Ectodermal cell (in vitro differentiated cells): Measurements from ENCODE around the gene DPYD.

Source experiments
- H3K27ac ChIP-seq: 2 replicates; pipeline ENCODE4 v1.7.0; 2013; ENCODE audit warnings: mild to moderate bottlenecking, low read depth, low read length; ENCODE audit not compliant: insufficient read depth, poor library complexity, severe bottlenecking
- H3K27me3 ChIP-seq: 2 replicates; pipeline ENCODE4 v1.7.0; 2013; ENCODE audit warnings: mild to moderate bottlenecking, low read length; ENCODE audit not compliant: insufficient read depth, control insufficient read depth, poor library complexity, severe bottlenecking
- H3K36me3 ChIP-seq: one replicate; pipeline ENCODE4 v1.7.0; 2013; ENCODE audit warnings: low read length; ENCODE audit not compliant: control insufficient read depth, insufficient read depth
- H3K4me1 ChIP-seq: one replicate; pipeline ENCODE4 v1.7.0; 2013; ENCODE audit warnings: low read length; ENCODE audit not compliant: control insufficient read depth, insufficient read depth
- H3K4me3 ChIP-seq: 2 replicates; pipeline ENCODE4 v1.7.0; 2013; ENCODE audit warnings: low read depth, low read length, control low read depth; ENCODE audit not compliant: insufficient read depth
- H3K9me3 ChIP-seq: 2 replicates; pipeline ENCODE4 v1.7.0; 2013; ENCODE audit warnings: mild to moderate bottlenecking, low read length, moderate library complexity; ENCODE audit not compliant: control insufficient read depth
- WGBS, 2 experiments: methylation state at CpG; one replicate each; pipeline ENCODE4 v1.1.7; 2013; ENCODE audit warnings: missing lambda C conversion rate in 2 of 2; 5-methylcytosine and 5-hydroxymethylcytosine counted together

DPYD gene

GRCh38 chr1:97646071-97646470 lies 274.8 kb downstream of the DPYD start:
- H3K27me3 ChIP-seq: no peaks in the 10 kb centered on the region
- no peak overlapping the region for H3K27ac ChIP-seq
- H3K4me3 ChIP-seq: no peak overlapping the region
- no peaks in the 10 kb centered on the region for H3K36me3 ChIP-seq
- no peaks in the 10 kb centered on the region for H3K9me3 ChIP-seq
- H3K4me1 ChIP-seq: no peaks in the 10 kb centered on the region
- no CpG with 5 or more reads among the region's 1 CpG for WGBS, 2 experiments

- Histone ChIP-seq H3K27me3 (no peaks in the 10 kb centered on the region), H3K4me1 (no peaks in the 10 kb centered on the region), H3K4me3 (no peak overlapping the region), H3K36me3 (no peaks in the 10 kb centered on the region), H3K9me3 (no peaks in the 10 kb centered on the region), H3K27ac (no peak overlapping the region)
Observed at GRCh38 chr1:97640677-97641076, 280.2 kb downstream of the DPYD start.

GRCh38 chr1:97636941-97637340 lies 283.9 kb downstream of the DPYD start:
- H3K4me3 ChIP-seq: no peak overlapping the region
- no peaks in the 10 kb centered on the region for H3K27me3 ChIP-seq
- no peak overlapping the region for H3K27ac ChIP-seq
- no peaks in the 10 kb centered on the region for H3K36me3 ChIP-seq
- H3K9me3 ChIP-seq: no peaks in the 10 kb centered on the region
- H3K4me1 ChIP-seq: no peaks in the 10 kb centered on the region

- no peak overlapping the region for H3K27ac ChIP-seq
- peaks cover 10% of the 10 kb centered on the region for H3K4me1 ChIP-seq
- WGBS, 2 experiments: 90 to 98% methylated on average over 2 of the region's 2 CpGs
- no peaks in the 10 kb centered on the region for H3K9me3 ChIP-seq
- H3K4me3 ChIP-seq: no peak overlapping the region
- H3K36me3 ChIP-seq: no peaks in the 10 kb centered on the region
- H3K27me3 ChIP-seq: no peaks in the 10 kb centered on the region
Observed at GRCh38 chr1:97634758-97635157, 286.1 kb downstream of the DPYD start.

- H3K4me1 ChIP-seq: peaks cover 10% of the 10 kb centered on the region
- no peaks in the 10 kb centered on the region for H3K36me3 ChIP-seq
- H3K4me3 ChIP-seq: no peak overlapping the region
- H3K27me3 ChIP-seq: no peaks in the 10 kb centered on the region
- H3K27ac ChIP-seq: no peak overlapping the region
- H3K9me3 ChIP-seq: no peaks in the 10 kb centered on the region
- 84 to 93% methylated on average over 1 to 2 of the region's 2 CpGs for WGBS, 2 experiments
Observed at GRCh38 chr1:97632776-97633175, 288.1 kb downstream of the DPYD start.

GRCh38 chr1:97632075-97632474 lies 288.8 kb downstream of the DPYD start:
- Histone ChIP-seq H3K4me3 (no peak overlapping the region), H3K9me3 (no peaks in the 10 kb centered on the region), H3K36me3 (no peaks in the 10 kb centered on the region), H3K27ac (no peak overlapping the region), H3K4me1 (peaks cover 10% of the 10 kb centered on the region), H3K27me3 (no peaks in the 10 kb centered on the region)
- 95 to 96% methylated on average over 4 of the region's 4 CpGs for WGBS, 2 experiments

- H3K27ac ChIP-seq: no peak overlapping the region
- 82 to 85% methylated on average over 3 of the region's 3 CpGs for WGBS, 2 experiments
- no peaks in the 10 kb centered on the region for H3K27me3 ChIP-seq
- no peaks in the 10 kb centered on the region for H3K36me3 ChIP-seq
- no peak overlapping the region for H3K4me3 ChIP-seq
- H3K4me1 ChIP-seq: peaks cover 10% of the 10 kb centered on the region
- H3K9me3 ChIP-seq: no peaks in the 10 kb centered on the region
Observed at GRCh38 chr1:97630948-97631347, 289.9 kb downstream of the DPYD start.

GRCh38 chr1:97630281-97630680 lies 290.6 kb downstream of the DPYD start:
- Histone ChIP-seq H3K27me3 (no peaks in the 10 kb centered on the region), H3K4me1 (peaks cover 10% of the 10 kb centered on the region), H3K27ac (no peak overlapping the region), H3K4me3 (no peak overlapping the region), H3K9me3 (no peaks in the 10 kb centered on the region), H3K36me3 (no peaks in the 10 kb centered on the region)
- 48 to 50% methylated on average over 1 of the region's 1 CpG for WGBS, 2 experiments

- no peaks in the 10 kb centered on the region for H3K27me3 ChIP-seq
- no peaks in the 10 kb centered on the region for H3K4me1 ChIP-seq
- H3K9me3 ChIP-seq: no peaks in the 10 kb centered on the region
Observed at GRCh38 chr1:97623220-97623619, 297.6 kb downstream of the DPYD start.

GRCh38 chr1:97621955-97622354 lies 298.9 kb downstream of the DPYD start:
- Histone ChIP-seq H3K27ac (no peak overlapping the region), H3K9me3 (no peaks in the 10 kb centered on the region), H3K36me3 (no peaks in the 10 kb centered on the region), H3K4me3 (no peak overlapping the region), H3K27me3 (no peaks in the 10 kb centered on the region), H3K4me1 (no peaks in the 10 kb centered on the region)
- no CpG with 5 or more reads among the region's 1 CpG for WGBS, 2 experiments

More at GRCh38 chr1:97623220-97623619, 297.6 kb downstream of the DPYD start:
- Histone ChIP-seq H3K36me3 (no peaks in the 10 kb centered on the region), H3K27ac (no peak overlapping the region), H3K4me3 (no peak overlapping the region)

GRCh38 chr1:97619706-97620105 lies 301.1 kb downstream of the DPYD start:
- 100% methylated on average over 1 of the region's 2 CpGs for WGBS, 2 experiments
- Histone ChIP-seq H3K27ac (no peak overlapping the region), H3K27me3 (no peaks in the 10 kb centered on the region), H3K4me1 (no peaks in the 10 kb centered on the region), H3K36me3 (no peaks in the 10 kb centered on the region), H3K4me3 (no peak overlapping the region), H3K9me3 (no peaks in the 10 kb centered on the region)
